GM21367 (cell line): ENCODE data around the gene HIC1.
A peak's percentile ranks its signal among the peaks of the same experiment; 100 is the strongest.

ENCODE experiments used
- ATAC-seq: cut with Tn5 transposase; IDR thresholded peaks from one replicate; pipeline ENCODE4 v1.9.1; 2021; ENCODE audit not compliant: unreplicated experiment

Gene HIC1

GRCh38 chr17:2058586-2059546 lies 4.0 kb downstream of the HIC1 start:
- no peak for ATAC-seq

- ATAC-seq: no peak
Measured at GRCh38 chr17:2059547-2060384, 4.9 kb downstream of the HIC1 start.

- ATAC-seq: no peak
Measured at GRCh38 chr17:2060385-2060658, 5.4 kb downstream of the HIC1 start.

GRCh38 chr17:2060681-2061440 lies 6.0 kb downstream of the HIC1 start:
- no peak for ATAC-seq

GRCh38 chr17:2061441-2061958 lies 6.6 kb downstream of the HIC1 start:
- no peak for ATAC-seq

- ATAC-seq: no peak
Measured at GRCh38 chr17:2062571-2063183, 7.8 kb downstream of the HIC1 start.

GRCh38 chr17:2063261-2064146 lies 8.6 kb downstream of the HIC1 start:
- ATAC-seq: no peak

GRCh38 chr17:2064147-2064489 lies 9.2 kb downstream of the HIC1 start:
- ATAC-seq: no peak

GRCh38 chr17:2064520-2064971 lies 9.6 kb downstream of the HIC1 start:
- no peak for ATAC-seq

- no peak for ATAC-seq
Measured at GRCh38 chr17:2064980-2065785, 10.3 kb downstream of the HIC1 start.

- no peak for ATAC-seq
Measured at GRCh38 chr17:2065949-2066400, 11.1 kb downstream of the HIC1 start.

- no peak for ATAC-seq
Measured at GRCh38 chr17:2067048-2067561, 12.2 kb downstream of the HIC1 start.

GRCh38 chr17:2067608-2068024 lies 12.7 kb downstream of the HIC1 start:
- ATAC-seq: no peak

GRCh38 chr17:2068031-2068518 lies 13.2 kb downstream of the HIC1 start:
- no peak for ATAC-seq

- ATAC-seq: no peak
Measured at GRCh38 chr17:2068519-2069051, 13.7 kb downstream of the HIC1 start.

GRCh38 chr17:2070241-2071023 lies 15.5 kb downstream of the HIC1 start:
- peak; percentile 67 for ATAC-seq

- ATAC-seq: no peak
Measured at GRCh38 chr17:2071024-2071385, 16.1 kb downstream of the HIC1 start.
